ENCODE results near the gene ARHGAP22.

DNA sequence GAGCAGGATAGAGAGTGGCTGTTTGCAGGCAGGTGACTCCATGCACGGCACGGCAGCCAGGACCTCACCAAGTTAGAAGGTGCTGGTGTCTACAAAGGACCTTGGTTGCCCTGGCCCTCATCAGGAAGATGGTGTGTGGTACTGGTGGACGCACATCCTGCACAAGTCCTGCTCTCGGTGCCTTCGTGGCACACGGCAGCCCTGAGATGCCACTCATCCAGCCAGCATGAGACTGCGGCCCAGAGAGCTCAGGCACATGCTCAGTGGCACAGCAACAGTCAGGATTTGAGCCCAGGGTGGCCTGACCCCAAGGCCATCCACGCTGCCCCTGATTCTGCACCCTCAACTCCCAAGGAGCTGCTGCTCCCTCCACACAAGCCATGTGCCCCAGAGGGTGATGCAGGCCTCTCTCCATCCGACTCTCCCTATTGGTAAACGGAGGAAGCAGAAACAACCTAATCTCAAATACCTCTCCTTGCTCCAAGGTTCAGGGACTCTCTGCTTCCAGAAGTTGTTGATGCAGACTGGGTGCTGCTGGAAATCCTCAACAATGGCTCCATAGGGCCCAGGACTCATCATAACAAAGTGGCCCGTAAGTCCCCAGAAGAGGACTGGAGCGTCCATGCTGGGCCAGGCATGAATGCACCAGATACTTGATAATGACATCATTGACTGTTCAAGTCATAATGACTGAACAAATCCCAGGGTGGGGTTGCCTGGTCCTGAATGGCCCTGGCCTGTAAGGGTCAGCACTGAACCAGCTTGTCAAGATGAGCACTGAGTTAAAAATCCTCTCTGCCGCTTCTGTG, 93.6 kb downstream of the ARHGAP22 start:
- TF ChIP-seq POLR2AphosphoS5 (IDR thresholded peaks at IDR 0.05; ENCODE audit: low read depth, low read length) (no peak), RAD21 (IDR thresholded peaks at IDR 0.05; ENCODE audit: low read length) (no peak), EP300 (IDR thresholded peaks at IDR 0.05; ENCODE audit: borderline replicate concordance in 1 of 2, low read depth in 1 of 2, low read length in 1 of 2) (no peak), SMC3 (IDR thresholded peaks at IDR 0.05; ENCODE audit: low read depth, low read length) (no peak), GATA2 (CRISPR knock-in tag; IDR thresholded peaks at IDR 0.05) (no peak), ELF1 (IDR thresholded peaks at IDR 0.05) (no peak)
- TF ChIP-seq, protein P1, sequence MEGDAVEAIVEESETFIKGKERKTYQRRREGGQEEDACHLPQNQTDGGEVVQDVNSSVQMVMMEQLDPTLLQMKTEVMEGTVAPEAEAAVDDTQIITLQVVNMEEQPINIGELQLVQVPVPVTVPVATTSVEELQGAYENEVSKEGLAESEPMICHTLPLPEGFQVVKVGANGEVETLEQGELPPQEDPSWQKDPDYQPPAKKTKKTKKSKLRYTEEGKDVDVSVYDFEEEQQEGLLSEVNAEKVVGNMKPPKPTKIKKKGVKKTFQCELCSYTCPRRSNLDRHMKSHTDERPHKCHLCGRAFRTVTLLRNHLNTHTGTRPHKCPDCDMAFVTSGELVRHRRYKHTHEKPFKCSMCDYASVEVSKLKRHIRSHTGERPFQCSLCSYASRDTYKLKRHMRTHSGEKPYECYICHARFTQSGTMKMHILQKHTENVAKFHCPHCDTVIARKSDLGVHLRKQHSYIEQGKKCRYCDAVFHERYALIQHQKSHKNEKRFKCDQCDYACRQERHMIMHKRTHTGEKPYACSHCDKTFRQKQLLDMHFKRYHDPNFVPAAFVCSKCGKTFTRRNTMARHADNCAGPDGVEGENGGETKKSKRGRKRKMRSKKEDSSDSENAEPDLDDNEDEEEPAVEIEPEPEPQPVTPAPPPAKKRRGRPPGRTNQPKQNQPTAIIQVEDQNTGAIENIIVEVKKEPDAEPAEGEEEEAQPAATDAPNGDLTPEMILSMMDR (IDR thresholded peaks at IDR 0.05): no peak
- TF ChIP-seq, protein P2, sequence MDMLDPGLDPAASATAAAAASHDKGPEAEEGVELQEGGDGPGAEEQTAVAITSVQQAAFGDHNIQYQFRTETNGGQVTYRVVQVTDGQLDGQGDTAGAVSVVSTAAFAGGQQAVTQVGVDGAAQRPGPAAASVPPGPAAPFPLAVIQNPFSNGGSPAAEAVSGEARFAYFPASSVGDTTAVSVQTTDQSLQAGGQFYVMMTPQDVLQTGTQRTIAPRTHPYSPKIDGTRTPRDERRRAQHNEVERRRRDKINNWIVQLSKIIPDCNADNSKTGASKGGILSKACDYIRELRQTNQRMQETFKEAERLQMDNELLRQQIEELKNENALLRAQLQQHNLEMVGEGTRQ (IDR thresholded peaks at IDR 0.05; ENCODE audit: borderline replicate concordance, low read depth, low read length): no peak
- TF ChIP-seq, protein P3, sequence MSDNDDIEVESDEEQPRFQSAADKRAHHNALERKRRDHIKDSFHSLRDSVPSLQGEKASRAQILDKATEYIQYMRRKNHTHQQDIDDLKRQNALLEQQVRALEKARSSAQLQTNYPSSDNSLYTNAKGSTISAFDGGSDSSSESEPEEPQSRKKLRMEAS (IDR thresholded peaks at IDR 0.05; ENCODE audit: low read depth): no peak
